Activated T-helper 17 cell treated with anti-CD3 and anti-CD28 coated beads, Interleukin-2, amount 50 U/mL, for 72 hours (primary cell): Measurements from ENCODE around the gene NDUFB4. TPM values are rescaled to one million over a fixed set of nuclear protein-coding genes. Genes with fewer than 3 reads are reported as not detected.

ENCODE experiments used
- ATAC-seq: fragments of 150-1000 bp; cut with Tn5 transposase; replicated peaks from 2 replicates; pipeline ENCODE4 v1.10.0; 2021; ENCODE audit warnings: mild to moderate bottlenecking, moderate library complexity
- H3K27ac Mint-ChIP-seq: one replicate; pipeline ENCODE4 v1.8.0; 2022; ENCODE audit warnings: mixed read lengths
- H3K27me3 Mint-ChIP-seq: one replicate; pipeline ENCODE4 v1.8.0; 2022; ENCODE audit warnings: mixed read lengths
- H3K36me3 Mint-ChIP-seq: one replicate; pipeline ENCODE4 v1.8.0; 2022; ENCODE audit warnings: low read depth, mild to moderate bottlenecking, mixed read lengths
- H3K4me1 Mint-ChIP-seq: one replicate; pipeline ENCODE4 v1.8.0; 2022; ENCODE audit warnings: mixed read lengths
- H3K4me3 Mint-ChIP-seq: one replicate; pipeline ENCODE4 v1.8.0; 2022; ENCODE audit warnings: mild to moderate bottlenecking, mixed read lengths
- H3K9me3 Mint-ChIP-seq: one replicate; pipeline ENCODE4 v1.8.0; 2022; ENCODE audit warnings: mixed read lengths
- total RNA-seq, 2 donors: library from RNA; stranded (reverse); gene quantifications; one replicate each; pipeline ENCODE4 v1.2.3, GENCODE V29; 2022

Gene NDUFB4
- total RNA-seq, 2 donors from 2014 or later: 149 to 229 TPM

DNA sequence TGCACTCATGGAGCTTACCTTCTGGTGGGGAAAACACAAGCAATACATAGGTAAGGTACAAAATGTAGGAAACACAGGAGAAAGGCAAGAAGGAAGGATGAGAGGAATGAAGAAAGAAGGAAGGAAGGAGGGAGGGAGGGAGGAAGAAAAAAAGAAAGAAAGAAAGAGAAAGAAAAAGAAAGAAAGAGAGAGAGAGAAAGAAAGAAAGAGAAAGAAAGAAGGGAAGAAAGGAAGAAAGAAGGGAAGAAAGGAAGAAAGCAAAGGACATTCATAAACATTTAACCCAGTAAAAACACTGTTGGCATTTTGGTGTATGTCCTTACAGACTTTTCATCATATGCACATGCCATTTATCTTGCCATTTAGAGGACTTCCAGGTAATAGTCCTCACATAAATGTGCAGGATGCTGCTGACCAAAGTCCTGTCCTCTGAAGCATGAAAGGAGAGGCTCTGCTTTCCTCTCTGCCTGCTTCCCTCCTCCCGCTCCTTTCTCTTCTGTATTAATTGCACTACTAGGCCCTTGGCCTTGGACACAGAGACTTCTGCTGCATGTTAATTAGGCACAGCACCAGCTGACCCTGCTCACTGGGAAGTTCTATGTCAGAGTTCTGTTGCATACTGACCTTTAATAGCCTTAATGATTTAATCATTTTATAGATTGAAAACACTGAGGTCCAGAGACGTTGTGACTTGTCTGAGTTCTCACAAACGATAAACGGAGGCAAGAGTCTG lies 29.7 kb upstream of the NDUFB4 start:
- Mint-ChIP-seq H3K36me3 (no peaks in the 10 kb centered on the region), H3K4me1 (no peaks in the 10 kb centered on the region)

GRCh38 chr3:120567370-120568201 lies 28.6 kb upstream of the NDUFB4 start:
- no peaks in the 10 kb centered on the region for H3K4me1 Mint-ChIP-seq
- no peaks in the 10 kb centered on the region for H3K9me3 Mint-ChIP-seq
- peaks cover 4% of the 10 kb centered on the region for H3K27me3 Mint-ChIP-seq
- peak overlapping the region; percentile 48 for H3K27ac Mint-ChIP-seq
- H3K4me3 Mint-ChIP-seq: no peak overlapping the region
- no peak for ATAC-seq
- H3K36me3 Mint-ChIP-seq: no peaks in the 10 kb centered on the region

More for the DNA sequence above, 29.7 kb upstream of the NDUFB4 start:
- Mint-ChIP-seq H3K27ac (no peak overlapping the region), H3K27me3 (peaks cover 4% of the 10 kb centered on the region), H3K4me3 (no peak overlapping the region), H3K9me3 (no peaks in the 10 kb centered on the region)
- no peak for ATAC-seq

DNA sequence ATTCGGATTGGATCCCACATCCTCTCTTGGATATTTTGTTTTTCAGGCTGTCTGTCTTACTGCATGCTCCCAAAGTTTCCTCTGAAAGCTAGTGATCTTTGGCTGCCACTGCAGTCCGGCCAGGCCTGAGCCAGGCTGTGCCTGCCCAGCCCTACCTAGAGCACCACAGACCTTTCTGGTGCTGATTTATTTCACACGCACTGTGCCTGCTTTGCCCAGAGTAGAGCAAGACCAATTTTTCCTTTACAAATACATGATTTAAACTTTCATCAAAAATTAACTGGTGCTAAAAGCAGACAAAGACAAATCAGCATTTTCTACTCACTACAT lies 28.0 kb upstream of the NDUFB4 start:
- ATAC-seq: no peak
- H3K9me3 Mint-ChIP-seq: no peaks in the 10 kb centered on the region

GRCh38 chr3:120568598-120568997 lies 27.5 kb upstream of the NDUFB4 start:
- no peaks in the 10 kb centered on the region for H3K9me3 Mint-ChIP-seq
- H3K27ac Mint-ChIP-seq: no peak overlapping the region
- H3K36me3 Mint-ChIP-seq: no peaks in the 10 kb centered on the region
- no peak for ATAC-seq
- no peak overlapping the region for H3K4me3 Mint-ChIP-seq
- no peaks in the 10 kb centered on the region for H3K4me1 Mint-ChIP-seq
- peaks cover 4% of the 10 kb centered on the region for H3K27me3 Mint-ChIP-seq

More for the DNA sequence above, 28.0 kb upstream of the NDUFB4 start:
- H3K36me3 Mint-ChIP-seq: no peaks in the 10 kb centered on the region
- H3K4me1 Mint-ChIP-seq: no peaks in the 10 kb centered on the region
- H3K27me3 Mint-ChIP-seq: peaks cover 4% of the 10 kb centered on the region
- peak overlapping the region; percentile 48 for H3K27ac Mint-ChIP-seq
- H3K4me3 Mint-ChIP-seq: no peak overlapping the region

DNA sequence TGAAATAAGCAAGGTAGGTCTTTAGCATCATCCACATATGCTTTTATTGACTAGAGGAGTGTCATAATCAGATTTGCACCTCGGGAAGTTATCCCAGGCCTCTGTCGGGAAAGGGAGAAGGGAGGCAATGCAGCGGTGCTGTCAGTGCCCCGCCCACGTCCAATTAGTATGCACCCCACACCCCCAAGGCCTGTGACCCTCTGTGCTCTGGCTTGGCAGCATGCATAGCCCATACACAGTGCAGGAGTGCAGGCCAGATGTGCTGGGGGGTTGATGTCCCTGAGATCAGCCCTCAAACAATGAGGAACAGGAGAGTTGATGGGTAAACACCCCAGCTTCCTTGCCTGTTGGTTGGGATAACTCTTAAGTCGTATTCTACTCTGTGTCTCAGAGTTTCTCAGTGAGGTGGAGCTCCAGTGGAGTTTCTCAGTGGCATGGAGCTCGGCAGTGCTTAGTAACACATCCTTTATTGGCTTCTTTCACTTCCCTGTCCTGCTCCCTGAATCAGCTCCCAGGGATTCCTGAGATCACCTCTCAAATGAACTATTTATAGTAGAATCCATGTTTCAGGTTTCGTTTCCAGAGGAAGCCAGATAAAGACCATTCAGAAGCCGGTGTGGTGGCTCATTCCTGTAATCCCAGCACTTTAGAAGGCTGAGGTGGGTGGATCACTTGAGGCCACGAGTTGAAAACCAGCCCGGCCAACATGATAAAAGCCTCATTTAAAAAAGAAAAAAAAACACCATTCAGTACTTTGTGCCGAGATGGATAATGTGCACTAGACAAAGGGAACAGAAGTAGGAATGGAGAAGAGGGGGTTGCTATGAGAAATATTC lies 26.7 kb upstream of the NDUFB4 start:
- Mint-ChIP-seq H3K36me3 (no peaks in the 10 kb centered on the region), H3K4me1 (no peaks in the 10 kb centered on the region)

GRCh38 chr3:120572027-120572426 lies 24.1 kb upstream of the NDUFB4 start:
- no peaks in the 10 kb centered on the region for H3K9me3 Mint-ChIP-seq
- no peaks in the 10 kb centered on the region for H3K4me1 Mint-ChIP-seq
- no peak overlapping the region for H3K27ac Mint-ChIP-seq
- no peaks in the 10 kb centered on the region for H3K36me3 Mint-ChIP-seq
- peaks cover 4% of the 10 kb centered on the region for H3K27me3 Mint-ChIP-seq
- H3K4me3 Mint-ChIP-seq: no peak overlapping the region
- no peak for ATAC-seq

More for the DNA sequence above, 26.7 kb upstream of the NDUFB4 start:
- Mint-ChIP-seq H3K27me3 (peaks cover 4% of the 10 kb centered on the region), H3K9me3 (no peaks in the 10 kb centered on the region), H3K27ac (no peak overlapping the region), H3K4me3 (no peak overlapping the region)
- no peak for ATAC-seq

DNA sequence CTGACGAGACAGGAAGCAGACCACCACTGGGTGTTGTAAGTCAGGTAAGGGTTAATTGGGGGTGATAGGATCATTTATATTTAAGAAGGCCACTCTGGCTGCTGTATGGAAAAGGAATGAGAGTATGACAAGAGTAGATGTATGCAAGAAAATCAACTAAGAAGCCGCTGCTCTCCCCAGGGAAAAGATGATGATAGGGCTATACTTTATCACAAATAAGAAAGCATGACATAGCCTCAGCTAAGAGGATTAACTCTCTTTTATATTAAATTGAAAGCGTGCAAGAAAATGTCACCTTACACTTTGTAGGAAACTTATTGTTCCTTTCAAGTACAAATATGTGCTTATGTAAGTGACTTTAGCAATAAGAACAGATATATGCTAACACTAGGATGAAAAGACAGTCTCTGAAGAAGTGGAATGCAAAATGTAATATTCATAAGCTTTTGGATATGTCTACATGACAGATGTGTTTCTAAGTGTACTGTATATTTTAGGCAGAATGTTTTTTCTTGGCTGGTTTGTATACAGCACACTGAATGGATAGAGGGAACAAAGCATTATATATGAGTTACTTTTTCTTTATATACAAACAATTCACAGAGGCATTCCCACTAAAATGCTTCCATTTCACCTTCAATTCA lies 8.7 kb upstream of the NDUFB4 start:
- no peak overlapping the region for H3K27ac Mint-ChIP-seq
- no peaks in the 10 kb centered on the region for H3K4me1 Mint-ChIP-seq
- H3K27me3 Mint-ChIP-seq: no peaks in the 10 kb centered on the region
- no peak for ATAC-seq
- peaks cover 4% of the 10 kb centered on the region for H3K9me3 Mint-ChIP-seq
- H3K36me3 Mint-ChIP-seq: no peaks in the 10 kb centered on the region
- no peak overlapping the region for H3K4me3 Mint-ChIP-seq

GRCh38 chr3:120595788-120596115 lies 384 bp upstream of the NDUFB4 start:
- Mint-ChIP-seq H3K36me3 (no peaks in the 10 kb centered on the region), H3K4me3 (no peak overlapping the region), H3K9me3 (no peaks in the 10 kb centered on the region), H3K4me1 (peaks cover 10% of the 10 kb centered on the region), H3K27ac (no peak overlapping the region), H3K27me3 (no peaks in the 10 kb centered on the region)
- no peak for ATAC-seq

GRCh38 chr3:120596853-120597223 lies 702 bp downstream of the NDUFB4 start:
- ATAC-seq: no peak
- Mint-ChIP-seq H3K36me3 (no peaks in the 10 kb centered on the region), H3K27ac (no peak overlapping the region), H3K27me3 (no peaks in the 10 kb centered on the region), H3K4me3 (no peak overlapping the region), H3K4me1 (peaks cover 10% of the 10 kb centered on the region), H3K9me3 (no peaks in the 10 kb centered on the region)

DNA sequence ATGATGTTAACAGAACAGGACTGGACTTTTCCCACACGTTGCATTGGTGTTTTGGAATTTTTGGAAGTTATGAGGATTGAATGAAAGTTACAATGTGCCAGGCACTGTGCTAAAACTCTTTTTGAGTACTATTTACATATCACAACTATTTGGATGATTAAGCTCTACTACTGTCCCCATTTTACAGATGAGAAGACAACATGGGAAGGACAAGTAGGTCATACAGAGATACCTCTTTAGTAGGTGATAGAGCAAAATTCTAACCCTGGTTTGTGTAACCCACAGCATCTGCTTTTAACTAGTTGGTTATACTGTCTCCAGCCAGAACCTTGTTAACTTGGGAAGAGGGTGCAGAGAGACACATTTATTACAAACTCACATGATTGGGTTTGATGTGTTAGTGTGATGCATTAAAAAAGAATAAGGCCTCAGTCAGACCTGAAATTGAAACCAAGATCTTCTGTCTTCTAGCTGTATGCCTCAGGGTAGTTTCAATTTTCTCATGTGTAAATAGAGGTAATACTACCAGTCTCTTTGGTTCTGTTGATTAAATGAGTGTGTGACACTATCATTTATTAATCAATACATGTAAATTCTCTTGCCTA lies 1.4 kb downstream of the NDUFB4 start:
- H3K27ac Mint-ChIP-seq: no peak overlapping the region
- no peaks in the 10 kb centered on the region for H3K36me3 Mint-ChIP-seq
- peaks cover 10% of the 10 kb centered on the region for H3K4me1 Mint-ChIP-seq
- H3K9me3 Mint-ChIP-seq: no peaks in the 10 kb centered on the region
- no peaks in the 10 kb centered on the region for H3K27me3 Mint-ChIP-seq
- H3K4me3 Mint-ChIP-seq: no peak overlapping the region
- ATAC-seq: peak; percentile 48

DNA sequence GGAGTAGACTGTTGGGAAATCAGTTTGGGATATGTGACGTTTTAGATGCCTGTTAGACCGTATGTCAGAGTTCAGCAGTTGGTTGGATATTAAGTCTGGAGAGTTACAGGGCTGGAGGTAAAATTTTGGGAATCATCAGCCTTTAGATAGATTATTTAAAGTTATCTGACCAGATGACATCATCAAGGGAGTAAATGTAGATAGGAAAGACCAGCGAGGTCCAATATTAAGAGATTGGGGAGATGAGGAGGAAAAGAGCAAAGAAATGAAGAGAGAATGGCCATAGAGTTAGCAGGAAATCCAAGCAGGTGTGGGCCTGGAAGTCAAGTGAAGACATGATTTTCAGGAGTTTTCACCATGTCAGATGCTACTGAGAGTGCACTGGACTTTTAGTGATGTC lies 3.1 kb downstream of the NDUFB4 start:
- peaks cover 10% of the 10 kb centered on the region for H3K4me1 Mint-ChIP-seq
- H3K4me3 Mint-ChIP-seq: no peak overlapping the region
- H3K27me3 Mint-ChIP-seq: no peaks in the 10 kb centered on the region
- H3K36me3 Mint-ChIP-seq: no peaks in the 10 kb centered on the region
- no peak for ATAC-seq
- no peaks in the 10 kb centered on the region for H3K9me3 Mint-ChIP-seq
- H3K27ac Mint-ChIP-seq: no peak overlapping the region

- H3K27ac Mint-ChIP-seq: no peak overlapping the region
- H3K4me3 Mint-ChIP-seq: no peak overlapping the region
- no peak for ATAC-seq
- no peaks in the 10 kb centered on the region for H3K36me3 Mint-ChIP-seq
- no peaks in the 10 kb centered on the region for H3K27me3 Mint-ChIP-seq
- peaks cover 6% of the 10 kb centered on the region for H3K4me1 Mint-ChIP-seq
- no peaks in the 10 kb centered on the region for H3K9me3 Mint-ChIP-seq
These were observed 5.4 kb downstream of the NDUFB4 start for GRCh38 chr3:120601554-120601953.

GRCh38 chr3:120602682-120603081 lies 6.5 kb downstream of the NDUFB4 start:
- no peak for ATAC-seq
- Mint-ChIP-seq H3K4me3 (no peak overlapping the region), H3K27me3 (no peaks in the 10 kb centered on the region), H3K4me1 (no peaks in the 10 kb centered on the region), H3K9me3 (no peaks in the 10 kb centered on the region), H3K36me3 (no peaks in the 10 kb centered on the region), H3K27ac (no peak overlapping the region)

- Mint-ChIP-seq H3K27ac (no peak overlapping the region), H3K4me3 (no peak overlapping the region), H3K36me3 (no peaks in the 10 kb centered on the region), H3K4me1 (no peaks in the 10 kb centered on the region), H3K27me3 (no peaks in the 10 kb centered on the region), H3K9me3 (no peaks in the 10 kb centered on the region)
- no peak for ATAC-seq
These were observed 8.2 kb downstream of the NDUFB4 start for GRCh38 chr3:120604382-120604781.
